SK-N-SH (cell line): ENCODE results near the gene SHROOM3.

Experiments used
- EZH2phosphoT487 ChIP-seq: fragments of 200-600 bp; sonication (generic); IDR thresholded peaks from 2 replicates; pipeline ENCODE4 v1.6.1; 2017; ENCODE audit warnings: low read depth, mixed run types, mild to moderate bottlenecking, antibody characterized with exemption, moderate library complexity, borderline replicate concordance
- GABPA ChIP-seq: IDR thresholded peaks from 2 replicates; pipeline ENCODE4 v1.4.0; 2012; ENCODE audit warnings: low read depth, mild to moderate bottlenecking
- POLR2AphosphoS5 ChIP-seq: IDR thresholded peaks from 2 replicates; pipeline ENCODE4 v1.6.1; 2012; ENCODE audit warnings: low read depth, low read length
- SMC3 ChIP-seq: IDR thresholded peaks from 2 replicates; pipeline ENCODE4 v1.6.1; 2012; ENCODE audit warnings: low read depth, low read length, improper control_type of control experiment
- TCF12 ChIP-seq: IDR thresholded peaks from 2 replicates; pipeline ENCODE4 v1.4.0; 2012
- TEAD4 ChIP-seq: IDR thresholded peaks from 2 replicates; pipeline ENCODE4 v1.4.0; 2012; ENCODE audit warnings: mild to moderate bottlenecking, borderline replicate concordance; ENCODE audit not compliant: insufficient read depth
- YY1 ChIP-seq: IDR thresholded peaks from 2 replicates; pipeline ENCODE4 v1.4.0; 2012; ENCODE audit warnings: low read depth, mild to moderate bottlenecking
- TF ChIP-seq, protein P1 (sequence below): fragments of 200-600 bp; sonication (generic); IDR thresholded peaks from 2 replicates; pipeline ENCODE4 v1.6.1; 2017; ENCODE audit warnings: antibody characterized with exemption, mild to moderate bottlenecking, moderate library complexity
- TF ChIP-seq, protein P2 (sequence below): IDR thresholded peaks from 2 replicates; pipeline ENCODE4 v1.6.1; 2012; ENCODE audit warnings: mild to moderate bottlenecking, low read depth, low read length, moderate library complexity
- TF ChIP-seq, protein P3 (sequence below): IDR thresholded peaks from 2 replicates; pipeline ENCODE4 v1.4.0; 2012; ENCODE audit warnings: low read depth, borderline replicate concordance

DNA sequence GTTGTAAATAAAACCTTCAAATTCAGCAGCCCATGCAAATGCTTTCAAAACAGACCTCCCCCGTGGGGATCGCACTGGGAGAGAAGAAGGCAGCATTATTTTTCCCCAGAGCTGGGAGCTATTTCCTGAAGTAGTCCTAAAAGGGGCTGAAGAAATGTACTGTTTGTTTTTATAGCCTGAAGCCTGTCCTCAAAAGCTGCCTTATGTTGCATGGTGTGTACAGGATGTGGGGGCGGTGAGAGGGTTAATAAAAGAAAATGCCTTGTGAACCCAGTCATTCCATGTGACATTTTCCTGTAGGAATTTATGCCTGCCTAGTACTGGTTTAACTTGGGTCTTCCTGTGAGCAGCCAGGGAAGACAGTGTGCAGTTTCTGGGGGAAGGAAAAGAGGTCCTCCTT, 318.8 kb downstream of the SHROOM3 start:
- TF ChIP-seq, protein P1, sequence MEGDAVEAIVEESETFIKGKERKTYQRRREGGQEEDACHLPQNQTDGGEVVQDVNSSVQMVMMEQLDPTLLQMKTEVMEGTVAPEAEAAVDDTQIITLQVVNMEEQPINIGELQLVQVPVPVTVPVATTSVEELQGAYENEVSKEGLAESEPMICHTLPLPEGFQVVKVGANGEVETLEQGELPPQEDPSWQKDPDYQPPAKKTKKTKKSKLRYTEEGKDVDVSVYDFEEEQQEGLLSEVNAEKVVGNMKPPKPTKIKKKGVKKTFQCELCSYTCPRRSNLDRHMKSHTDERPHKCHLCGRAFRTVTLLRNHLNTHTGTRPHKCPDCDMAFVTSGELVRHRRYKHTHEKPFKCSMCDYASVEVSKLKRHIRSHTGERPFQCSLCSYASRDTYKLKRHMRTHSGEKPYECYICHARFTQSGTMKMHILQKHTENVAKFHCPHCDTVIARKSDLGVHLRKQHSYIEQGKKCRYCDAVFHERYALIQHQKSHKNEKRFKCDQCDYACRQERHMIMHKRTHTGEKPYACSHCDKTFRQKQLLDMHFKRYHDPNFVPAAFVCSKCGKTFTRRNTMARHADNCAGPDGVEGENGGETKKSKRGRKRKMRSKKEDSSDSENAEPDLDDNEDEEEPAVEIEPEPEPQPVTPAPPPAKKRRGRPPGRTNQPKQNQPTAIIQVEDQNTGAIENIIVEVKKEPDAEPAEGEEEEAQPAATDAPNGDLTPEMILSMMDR, result no peak
- peak; percentile 52; the same call in 1 of the 2 replicates for TF ChIP-seq POLR2AphosphoS5
- no peak for TF ChIP-seq YY1
- no peak for TF ChIP-seq SMC3
- peak; percentile 66; the same call in 1 of the 2 replicates for TF ChIP-seq TEAD4
- TF ChIP-seq, protein P2, sequence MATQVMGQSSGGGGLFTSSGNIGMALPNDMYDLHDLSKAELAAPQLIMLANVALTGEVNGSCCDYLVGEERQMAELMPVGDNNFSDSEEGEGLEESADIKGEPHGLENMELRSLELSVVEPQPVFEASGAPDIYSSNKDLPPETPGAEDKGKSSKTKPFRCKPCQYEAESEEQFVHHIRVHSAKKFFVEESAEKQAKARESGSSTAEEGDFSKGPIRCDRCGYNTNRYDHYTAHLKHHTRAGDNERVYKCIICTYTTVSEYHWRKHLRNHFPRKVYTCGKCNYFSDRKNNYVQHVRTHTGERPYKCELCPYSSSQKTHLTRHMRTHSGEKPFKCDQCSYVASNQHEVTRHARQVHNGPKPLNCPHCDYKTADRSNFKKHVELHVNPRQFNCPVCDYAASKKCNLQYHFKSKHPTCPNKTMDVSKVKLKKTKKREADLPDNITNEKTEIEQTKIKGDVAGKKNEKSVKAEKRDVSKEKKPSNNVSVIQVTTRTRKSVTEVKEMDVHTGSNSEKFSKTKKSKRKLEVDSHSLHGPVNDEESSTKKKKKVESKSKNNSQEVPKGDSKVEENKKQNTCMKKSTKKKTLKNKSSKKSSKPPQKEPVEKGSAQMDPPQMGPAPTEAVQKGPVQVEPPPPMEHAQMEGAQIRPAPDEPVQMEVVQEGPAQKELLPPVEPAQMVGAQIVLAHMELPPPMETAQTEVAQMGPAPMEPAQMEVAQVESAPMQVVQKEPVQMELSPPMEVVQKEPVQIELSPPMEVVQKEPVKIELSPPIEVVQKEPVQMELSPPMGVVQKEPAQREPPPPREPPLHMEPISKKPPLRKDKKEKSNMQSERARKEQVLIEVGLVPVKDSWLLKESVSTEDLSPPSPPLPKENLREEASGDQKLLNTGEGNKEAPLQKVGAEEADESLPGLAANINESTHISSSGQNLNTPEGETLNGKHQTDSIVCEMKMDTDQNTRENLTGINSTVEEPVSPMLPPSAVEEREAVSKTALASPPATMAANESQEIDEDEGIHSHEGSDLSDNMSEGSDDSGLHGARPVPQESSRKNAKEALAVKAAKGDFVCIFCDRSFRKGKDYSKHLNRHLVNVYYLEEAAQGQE, result no peak
- peak; percentile 82 for TF ChIP-seq TCF12
- no peak for TF ChIP-seq GABPA
- TF ChIP-seq, protein P3, sequence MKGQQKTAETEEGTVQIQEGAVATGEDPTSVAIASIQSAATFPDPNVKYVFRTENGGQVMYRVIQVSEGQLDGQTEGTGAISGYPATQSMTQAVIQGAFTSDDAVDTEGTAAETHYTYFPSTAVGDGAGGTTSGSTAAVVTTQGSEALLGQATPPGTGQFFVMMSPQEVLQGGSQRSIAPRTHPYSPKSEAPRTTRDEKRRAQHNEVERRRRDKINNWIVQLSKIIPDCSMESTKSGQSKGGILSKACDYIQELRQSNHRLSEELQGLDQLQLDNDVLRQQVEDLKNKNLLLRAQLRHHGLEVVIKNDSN, result no peak
- no peak for TF ChIP-seq EZH2phosphoT487
